Measurements from ENCODE around the gene SPDYE2.
"Not testable (repeated sequence)": the region's sequence is repeated elsewhere in the genome, so short reads cannot be mapped to it uniquely, and the experiment has no call there.

DNA sequence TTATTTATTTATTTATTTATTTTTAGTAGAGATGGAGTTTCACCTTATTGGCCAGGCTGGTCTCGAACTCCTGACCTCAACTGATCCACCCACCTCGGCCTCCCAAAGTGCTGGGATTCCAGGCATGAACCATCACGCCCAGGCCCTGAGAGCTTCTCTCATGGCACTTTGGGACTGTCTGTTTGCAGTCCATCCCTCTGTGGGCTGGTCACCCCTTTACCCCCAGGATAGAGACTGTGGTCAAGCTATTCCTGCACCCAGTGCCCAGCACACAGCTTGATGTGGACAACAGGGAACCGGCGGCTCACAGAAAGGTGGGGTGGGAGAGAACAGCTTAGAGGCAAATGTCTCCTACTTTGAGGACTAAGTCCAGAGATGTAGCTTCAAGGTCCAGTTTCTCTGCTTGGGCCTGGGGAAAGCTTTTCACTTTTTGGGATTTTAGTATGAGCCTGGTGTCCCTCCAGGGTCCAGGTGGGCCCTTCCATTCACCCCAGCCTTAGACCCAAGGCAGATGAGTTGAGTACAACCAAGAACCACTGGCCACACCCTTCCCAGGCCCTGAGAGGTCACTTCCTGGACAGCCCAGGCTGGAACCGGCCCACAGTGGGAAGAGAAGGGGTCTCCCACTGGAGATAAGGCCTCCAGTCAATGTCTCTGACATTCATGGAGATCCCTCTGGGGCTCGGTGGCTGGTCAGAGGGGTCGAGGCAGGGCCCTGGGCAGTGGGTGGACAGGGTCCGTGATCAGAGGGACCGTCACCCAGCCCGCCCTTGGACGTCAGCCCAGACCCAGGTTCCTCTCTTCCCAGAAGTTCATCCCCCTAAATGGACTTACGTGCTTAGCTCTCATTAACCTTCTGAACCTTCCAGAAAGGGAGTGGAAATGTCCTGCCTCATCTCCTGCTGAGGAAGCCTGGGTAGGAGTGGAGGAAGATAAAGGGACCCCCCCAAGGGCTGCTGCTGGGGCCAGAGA is 22.9 kb upstream of the SPDYE2 start:
- not testable (repeated sequence) for TF ChIP-seq POLR2A, CTCF (IDR thresholded peaks at IDR 0.05)
